Stimulated activated CD8-positive, alpha-beta memory T cell treated with anti-CD3 and anti-CD28 coated beads, Interleukin-15, amount 100 ng/mL, for 24 hours (primary cell): Measurements from ENCODE around the gene UBR2.
"Not testable (repeated sequence)": the region's sequence is repeated elsewhere in the genome, so short reads cannot be mapped to it uniquely, and the experiment has no call there.

ENCODE experiments used
- DNase-seq: peaks from one replicate; pipeline ENCODE4 v3.0.0-alpha.2; 2020; ENCODE audit warnings: low read depth

UBR2 gene

DNA sequence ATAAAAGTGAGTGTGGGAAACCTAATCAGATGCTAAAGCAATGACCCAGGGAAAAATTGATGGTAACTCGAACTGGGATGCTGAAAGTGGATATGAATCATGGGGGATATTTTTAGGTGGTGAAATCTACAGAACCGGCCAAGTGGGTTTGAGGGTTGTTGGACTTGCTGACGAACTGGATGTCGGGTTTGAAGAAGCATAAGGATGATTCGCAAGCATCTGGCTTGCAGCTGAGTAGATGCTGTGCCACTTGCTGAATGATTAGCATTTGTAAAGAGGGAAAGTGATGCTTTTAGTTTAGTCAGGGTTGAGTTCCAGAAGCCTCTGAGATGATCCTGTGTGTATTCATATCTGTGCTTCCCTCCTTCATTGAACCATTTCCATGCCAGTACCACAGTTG, 54.9 kb downstream of the UBR2 start:
- no peak for DNase-seq

DNA sequence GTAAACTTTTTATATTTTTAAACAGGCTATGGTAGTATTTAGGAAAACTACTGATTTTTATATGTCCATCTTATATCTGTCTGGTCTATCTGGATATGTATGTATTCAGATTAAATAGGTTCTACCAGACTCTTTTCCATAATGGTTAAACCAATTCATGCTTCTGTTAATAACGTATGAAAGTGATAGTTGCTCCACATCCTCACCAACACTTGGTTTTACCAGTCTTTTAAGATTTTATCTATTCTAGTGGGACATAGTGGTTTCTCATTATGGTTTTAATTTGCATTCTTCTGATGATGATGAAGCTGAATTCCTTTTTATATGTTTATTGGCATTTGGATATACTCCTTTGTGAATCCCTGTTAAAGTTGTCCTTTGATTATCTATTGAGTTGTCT, 56.1 kb downstream of the UBR2 start:
- DNase-seq = no peak

DNA sequence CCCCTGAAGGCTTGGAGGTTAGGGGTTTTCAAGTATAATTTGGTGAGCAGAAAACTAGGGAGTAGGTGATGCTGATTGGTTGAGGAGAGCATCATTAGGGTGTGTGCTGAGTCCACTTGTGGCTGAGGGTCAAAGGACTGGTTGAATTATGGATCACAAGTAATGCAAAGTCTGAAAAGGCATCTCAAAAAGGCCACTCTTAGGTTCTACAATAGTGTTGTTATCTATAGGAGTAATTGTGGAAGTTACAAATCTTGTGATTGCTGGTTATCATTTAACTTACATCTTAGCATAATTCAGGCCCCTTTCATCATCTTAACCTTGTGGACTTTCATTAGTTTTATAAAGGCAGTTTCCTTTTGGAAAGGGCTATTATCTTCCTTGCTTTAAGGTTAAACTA, 60.8 kb downstream of the UBR2 start:
- no peak for DNase-seq

DNA sequence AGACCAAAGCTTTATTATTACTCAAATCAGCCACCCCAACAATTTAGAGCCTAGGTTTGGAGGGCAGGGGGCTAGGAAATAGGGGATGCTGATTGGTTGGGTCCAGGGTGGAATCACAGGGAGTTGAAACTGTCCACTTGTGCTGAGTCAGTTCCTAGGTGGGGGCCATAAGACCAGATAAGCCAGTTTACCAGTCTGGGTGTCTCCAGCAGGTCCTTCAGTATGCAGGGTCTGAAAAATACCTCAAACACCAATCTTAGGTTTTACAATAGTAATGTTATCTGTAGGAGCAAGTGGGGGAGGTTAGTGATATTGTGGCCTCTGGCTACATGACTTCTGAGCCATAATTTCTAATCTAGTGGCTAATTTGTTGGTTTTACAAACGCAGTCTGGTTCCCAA, 63.2 kb downstream of the UBR2 start:
- no peak for DNase-seq

GRCh38 chr6:42627674-42628073, 63.8 kb downstream of the UBR2 start:
- no peak for DNase-seq

GRCh38 chr6:42628604-42629003, 64.8 kb downstream of the UBR2 start:
- no peak for DNase-seq

DNA sequence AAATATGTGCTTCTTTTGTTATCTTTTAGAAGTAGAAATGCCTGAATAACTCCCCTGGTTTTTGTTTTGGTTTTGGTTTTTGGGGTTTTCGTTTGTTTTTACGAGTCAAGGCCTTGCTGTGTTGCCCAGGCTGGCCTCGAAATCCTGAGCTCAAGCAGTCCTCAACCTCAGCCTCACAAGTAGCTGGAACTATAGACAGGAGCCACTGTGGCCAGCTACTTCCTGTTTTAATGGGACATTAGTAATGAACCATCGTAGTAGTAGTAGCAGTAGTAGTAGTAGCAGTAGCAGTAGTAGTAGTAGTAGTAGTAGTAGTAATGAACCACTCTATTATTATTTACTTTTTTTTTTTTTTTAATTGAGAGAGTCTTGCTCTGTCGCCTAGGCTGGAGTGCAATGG, 66.0 kb downstream of the UBR2 start:
- DNase-seq = no peak

DNA sequence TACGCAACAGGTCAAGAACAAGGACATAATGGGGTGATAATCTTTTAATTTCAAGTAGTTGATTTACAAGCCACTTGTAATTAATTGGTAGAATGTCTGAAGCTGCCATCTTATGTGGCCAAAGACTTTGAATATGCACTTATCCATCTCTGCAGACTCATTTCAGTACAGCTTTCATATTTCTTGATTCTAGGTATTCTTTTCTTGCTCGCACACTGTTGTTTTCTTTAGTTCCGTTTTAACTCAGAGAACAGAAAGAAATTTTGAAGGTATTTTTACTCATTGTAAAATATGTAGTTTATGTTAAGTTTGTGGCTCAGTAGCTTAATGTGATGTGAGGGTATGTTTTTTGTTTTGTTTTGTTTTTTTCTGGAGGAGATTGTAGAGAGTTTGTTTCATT, 73.9 kb downstream of the UBR2 start:
- no peak for DNase-seq

DNA sequence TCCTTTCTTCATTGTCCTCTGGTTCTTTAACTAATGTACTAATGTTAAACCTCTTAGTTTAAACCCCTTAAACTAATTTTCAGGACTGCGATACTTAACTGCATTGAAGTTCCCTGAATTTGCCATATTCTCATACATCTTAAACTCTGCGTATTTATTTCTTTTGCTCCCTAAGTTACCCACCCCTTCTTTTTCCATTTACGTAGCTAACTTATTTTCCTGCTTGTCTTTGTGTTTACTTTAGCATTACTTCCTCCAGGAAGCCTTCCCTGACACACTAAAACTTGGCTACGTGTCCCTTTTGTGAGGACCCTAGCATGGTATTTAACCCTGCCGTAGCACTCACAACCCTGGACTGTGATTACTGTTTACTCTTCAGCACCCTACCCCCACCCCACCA, 79.0 kb downstream of the UBR2 start:
- no peak for DNase-seq

- no peak for DNase-seq
Measured at GRCh38 chr6:42644211-42644610, 80.4 kb downstream of the UBR2 start.

GRCh38 chr6:42652024-42652746, 88.4 kb downstream of the UBR2 start:
- no peak for DNase-seq

DNA sequence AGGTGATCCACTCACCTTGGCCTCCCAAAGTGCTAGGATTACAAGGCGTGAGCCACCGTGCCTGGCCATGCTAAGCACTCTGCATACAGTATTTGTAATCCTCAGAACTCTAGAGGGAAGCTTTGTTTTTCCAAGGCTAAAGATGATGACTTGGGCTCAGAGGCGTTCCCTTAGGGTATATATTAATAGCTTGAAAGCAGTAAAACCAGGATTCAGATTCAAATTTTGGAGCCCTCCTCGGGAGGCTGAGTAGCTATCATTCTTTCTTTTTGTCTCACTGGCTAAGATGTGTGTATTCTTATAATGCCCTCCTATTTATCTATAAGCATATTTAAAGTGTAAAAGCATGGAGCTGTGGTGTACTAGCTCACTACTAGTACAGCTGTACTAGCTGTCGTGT, 90.0 kb downstream of the UBR2 start:
- no peak for DNase-seq

DNA sequence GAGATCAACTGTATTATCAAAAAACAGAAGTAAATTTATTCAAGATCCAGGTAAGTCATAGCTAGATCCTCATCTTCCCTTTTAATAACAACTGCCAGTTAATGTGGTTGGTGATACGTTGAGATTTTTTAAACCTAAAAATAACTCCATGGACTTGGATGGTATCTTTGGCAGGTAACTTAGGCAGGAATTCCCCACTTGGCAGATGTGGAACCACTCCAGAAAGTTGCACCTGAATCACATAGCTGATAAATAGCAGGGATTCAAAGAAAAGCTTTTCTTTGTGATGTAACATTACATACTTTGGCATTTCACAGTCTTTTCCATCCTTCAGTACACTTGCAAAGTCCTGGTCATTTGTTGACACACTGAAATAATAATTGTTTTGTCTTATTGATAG, 96.0 kb downstream of the UBR2 start:
- no peak for DNase-seq

- DNase-seq = peak; percentile 77
Measured at GRCh38 chr6:42661540-42662153, 97.8 kb downstream of the UBR2 start.

- no peak for DNase-seq
Measured at GRCh38 chr6:42664718-42665117, 100.9 kb downstream of the UBR2 start.

- not testable (repeated sequence) for DNase-seq
Measured at GRCh38 chr6:42674368-42674767, 110.5 kb downstream of the UBR2 start.

GRCh38 chr6:42674780-42675179, 111.0 kb downstream of the UBR2 start:
- no peak for DNase-seq

GRCh38 chr6:42679358-42679757, 115.5 kb downstream of the UBR2 start:
- no peak for DNase-seq

DNA sequence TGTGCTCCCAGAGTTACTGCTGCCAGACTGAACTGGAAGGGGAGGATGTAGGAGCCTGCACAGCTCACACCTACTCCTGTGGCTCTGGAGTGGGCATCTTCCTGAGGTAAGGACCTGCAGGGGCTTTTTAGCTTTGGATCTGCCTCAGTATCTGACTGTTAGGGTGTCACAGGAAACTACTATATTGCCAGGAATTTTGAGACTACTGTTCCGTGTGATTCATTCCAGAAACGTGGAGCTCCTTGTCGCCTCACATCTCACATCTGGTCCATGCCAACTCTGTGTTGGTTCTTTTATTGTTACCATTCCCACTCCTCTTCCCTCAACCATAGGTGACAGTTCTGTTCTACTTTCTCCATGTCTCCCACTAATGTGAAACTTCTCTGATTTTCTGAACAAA, 124.5 kb downstream of the UBR2 start:
- no peak for DNase-seq

GRCh38 chr6:42689371-42689770, 125.5 kb downstream of the UBR2 start:
- no peak for DNase-seq

GRCh38 chr6:42690151-42690702, 126.4 kb downstream of the UBR2 start:
- DNase-seq = no peak

- no peak for DNase-seq
Measured at GRCh38 chr6:42690872-42691271, 127.0 kb downstream of the UBR2 start.

GRCh38 chr6:42692137-42692911, 128.5 kb downstream of the UBR2 start:
- no peak for DNase-seq
